Calu3 (cell line): ENCODE measurements around the gene MYL4. TPM values are rescaled to one million over a fixed set of nuclear protein-coding genes. Genes with fewer than 3 reads are reported as not detected.
"Not testable (repeated sequence)": the region's sequence is repeated elsewhere in the genome, so short reads cannot be mapped to it uniquely, and the experiment has no call there.

ENCODE experiments used
- BruUV-seq: library from RNA; stranded (reverse); fragments of 400-500 nt; replicated peaks from 2 replicates; lab custom pipeline; 2021; lab: Mats Ljungman, UMichigan
- CTCF ChIA-PET: fragments of 300-600 bp; sonication (Branson Sonifier 250); formaldehyde crosslinking; loops from one replicate; lab custom pipeline; 2022; ENCODE audit warnings: antibody characterized with exemption; lab: Charles Lee
- DNase-seq: peaks from one replicate; pipeline ENCODE4 v3.0.0; 2022
- H3K27ac Mint-ChIP-seq: one replicate; pipeline ENCODE4 v1.8.0; 2022; ENCODE audit warnings: mixed read lengths; ENCODE audit not compliant: unreplicated experiment
- H3K27me3 Mint-ChIP-seq: one replicate; pipeline ENCODE4 v1.8.0; 2022; ENCODE audit warnings: mixed read lengths; ENCODE audit not compliant: unreplicated experiment
- H3K36me3 Mint-ChIP-seq: one replicate; pipeline ENCODE4 v1.8.0; 2022; ENCODE audit warnings: mild to moderate bottlenecking, moderate library complexity, mixed read lengths; ENCODE audit not compliant: insufficient read depth, unreplicated experiment
- H3K4me1 Mint-ChIP-seq: one replicate; pipeline ENCODE4 v1.8.0; 2022; ENCODE audit warnings: mild to moderate bottlenecking, low read depth, mixed read lengths; ENCODE audit not compliant: unreplicated experiment
- H3K4me3 Mint-ChIP-seq: one replicate; pipeline ENCODE4 v1.8.0; 2022; ENCODE audit warnings: mild to moderate bottlenecking, low read depth, moderate library complexity, mixed read lengths; ENCODE audit not compliant: unreplicated experiment
- H3K9me3 Mint-ChIP-seq: one replicate; pipeline ENCODE4 v1.8.0; 2022; ENCODE audit warnings: low read depth, mixed read lengths; ENCODE audit not compliant: unreplicated experiment
- CTCF ChIP-seq: fragments of 200-600 bp; IDR thresholded peaks from one replicate; pipeline ENCODE4 v1.8.0; 2022; ENCODE audit warnings: antibody characterized with exemption; ENCODE audit not compliant: unreplicated experiment
- intact Hi-C: fragments of 100-400 bp; cut with micrococcal nuclease; formaldehyde crosslinking; loops from one replicate; pipeline ENCODE4 v1.10.0; 2022; ENCODE audit not compliant: unreplicated experiment
- total RNA-seq: library from RNA; stranded (reverse); gene quantifications from 2 replicates; pipeline ENCODE4 v1.2.3, GENCODE V29; 2022

MYL4 gene
- total RNA-seq, 1 experiment from 2014 or later, result not detected

- TF ChIP-seq CTCF, result no peak
- no peak overlapping the region for H3K4me3 Mint-ChIP-seq
- CTCF ChIA-PET, result no interaction called here
- no peak overlapping the region for H3K27ac Mint-ChIP-seq
- H3K36me3 Mint-ChIP-seq, result peaks cover 26% of the 10 kb centered on the region
- no peak for DNase-seq
- BruUV-seq, result no TSS peak
- peaks cover 8% of the 10 kb centered on the region for H3K4me1 Mint-ChIP-seq
- intact Hi-C loops, result no loop called here
- H3K9me3 Mint-ChIP-seq, result no peaks in the 10 kb centered on the region
- H3K27me3 Mint-ChIP-seq, result no peaks in the 10 kb centered on the region
These were observed 38.4 kb upstream of the MYL4 start for GRCh38 chr17:47170710-47171109.

- Mint-ChIP-seq H3K9me3 (no peaks in the 10 kb centered on the region), H3K36me3 (peaks cover 27% of the 10 kb centered on the region), H3K27ac (no peak overlapping the region), H3K4me3 (no peak overlapping the region), H3K27me3 (no peaks in the 10 kb centered on the region), H3K4me1 (peaks cover 8% of the 10 kb centered on the region)
- no TSS peak for BruUV-seq
- no peak for TF ChIP-seq CTCF
- intact Hi-C loops, result no loop called here
- no peak for DNase-seq
- CTCF ChIA-PET, result interaction anchor here (0.6 to 0.9 kb wide), 3 partner anchors 53 to 302 kb away, joined by 3 read pairs; no protein-coding TSS in a partner anchor
These were observed 36.2 kb upstream of the MYL4 start for GRCh38 chr17:47172696-47173565.

- CTCF ChIA-PET, DNase-seq, intact Hi-C loops, H3K4me3 Mint-ChIP-seq, BruUV-seq, H3K9me3 Mint-ChIP-seq, H3K27me3 Mint-ChIP-seq, H3K4me1 Mint-ChIP-seq, H3K27ac Mint-ChIP-seq: not testable (repeated sequence)
- H3K36me3 Mint-ChIP-seq, result peaks cover 35% of the 10 kb centered on the region
These were observed 34.3 kb upstream of the MYL4 start for GRCh38 chr17:47174823-47175222.

DNA sequence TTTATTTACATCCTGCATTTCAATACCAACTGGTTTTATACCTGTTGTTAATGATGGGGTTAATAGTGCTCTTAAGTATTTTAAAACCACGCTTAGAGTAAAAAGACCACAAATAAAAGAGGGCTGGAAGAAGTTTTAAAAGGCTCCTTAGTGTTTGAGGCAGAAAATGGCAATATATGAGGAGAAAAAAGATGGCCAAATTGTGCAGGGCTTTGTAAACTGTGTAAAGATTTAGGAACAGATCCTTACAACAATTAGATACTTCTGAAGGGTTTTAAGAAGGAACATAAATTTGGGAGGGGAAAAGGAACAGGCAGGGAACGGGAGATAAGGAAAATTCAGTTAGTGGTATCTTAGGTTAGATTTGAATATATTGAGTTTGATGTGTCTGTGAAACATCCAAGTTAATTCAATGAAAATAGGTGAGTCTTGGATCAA, 32.7 kb upstream of the MYL4 start:
- H3K9me3 Mint-ChIP-seq, result no peaks in the 10 kb centered on the region
- no peaks in the 10 kb centered on the region for H3K27me3 Mint-ChIP-seq
- H3K36me3 Mint-ChIP-seq, result peaks cover 38% of the 10 kb centered on the region
- no peaks in the 10 kb centered on the region for H3K4me1 Mint-ChIP-seq
- intact Hi-C loops, result no loop called here
- no peak overlapping the region for H3K27ac Mint-ChIP-seq
- no peak for TF ChIP-seq CTCF
- no TSS peak for BruUV-seq
- no peak for DNase-seq
- H3K4me3 Mint-ChIP-seq, result no peak overlapping the region
- CTCF ChIA-PET, result no interaction called here

- CTCF ChIA-PET, result no interaction called here
- BruUV-seq, result no TSS peak
- TF ChIP-seq CTCF, result no peak
- DNase-seq, result no peak
- Mint-ChIP-seq H3K4me3 (no peak overlapping the region), H3K27me3 (no peaks in the 10 kb centered on the region), H3K36me3 (peaks cover 38% of the 10 kb centered on the region), H3K27ac (no peak overlapping the region), H3K9me3 (no peaks in the 10 kb centered on the region), H3K4me1 (no peaks in the 10 kb centered on the region)
- intact Hi-C loops, result no loop called here
These were observed 31.9 kb upstream of the MYL4 start for GRCh38 chr17:47177261-47177660.
